ENCODE data around the gene ONECUT3.

Gene ONECUT3

DNA sequence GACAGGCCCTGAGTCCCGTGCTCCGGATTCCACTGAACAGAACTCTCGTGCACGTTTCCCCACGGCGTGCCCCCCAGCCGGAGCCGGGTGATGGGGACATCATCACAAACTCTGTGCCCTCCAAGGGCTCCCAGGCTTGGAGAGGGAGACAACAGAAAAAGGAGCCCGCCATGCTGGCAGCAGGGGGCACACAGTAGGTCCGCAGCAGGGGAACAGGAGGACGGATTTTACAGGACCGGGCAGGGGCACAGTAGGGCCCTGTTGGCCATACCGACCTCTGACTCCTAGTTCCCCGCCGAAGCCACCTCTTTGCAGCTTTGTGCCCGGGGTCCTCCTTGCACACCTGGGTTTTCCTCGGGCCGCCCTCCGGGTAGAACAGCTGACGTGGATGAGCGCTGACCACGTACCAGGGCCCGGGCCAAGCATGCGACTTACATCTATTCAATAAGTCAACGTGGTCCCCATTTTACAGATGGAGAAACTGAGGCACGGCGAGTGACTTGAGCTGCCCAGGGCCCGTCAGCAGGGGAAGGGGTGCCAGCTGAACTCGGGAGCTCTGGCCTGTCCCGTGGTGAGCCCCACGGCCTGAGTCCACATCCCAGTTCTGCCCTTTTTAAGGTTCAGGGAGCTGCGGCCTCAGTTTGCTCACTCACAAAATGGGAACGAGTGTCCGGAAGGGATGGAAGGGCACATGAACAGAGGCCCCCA lies 10.2 kb upstream of the ONECUT3 start:
- TF ChIP-seq, protein P1, sequence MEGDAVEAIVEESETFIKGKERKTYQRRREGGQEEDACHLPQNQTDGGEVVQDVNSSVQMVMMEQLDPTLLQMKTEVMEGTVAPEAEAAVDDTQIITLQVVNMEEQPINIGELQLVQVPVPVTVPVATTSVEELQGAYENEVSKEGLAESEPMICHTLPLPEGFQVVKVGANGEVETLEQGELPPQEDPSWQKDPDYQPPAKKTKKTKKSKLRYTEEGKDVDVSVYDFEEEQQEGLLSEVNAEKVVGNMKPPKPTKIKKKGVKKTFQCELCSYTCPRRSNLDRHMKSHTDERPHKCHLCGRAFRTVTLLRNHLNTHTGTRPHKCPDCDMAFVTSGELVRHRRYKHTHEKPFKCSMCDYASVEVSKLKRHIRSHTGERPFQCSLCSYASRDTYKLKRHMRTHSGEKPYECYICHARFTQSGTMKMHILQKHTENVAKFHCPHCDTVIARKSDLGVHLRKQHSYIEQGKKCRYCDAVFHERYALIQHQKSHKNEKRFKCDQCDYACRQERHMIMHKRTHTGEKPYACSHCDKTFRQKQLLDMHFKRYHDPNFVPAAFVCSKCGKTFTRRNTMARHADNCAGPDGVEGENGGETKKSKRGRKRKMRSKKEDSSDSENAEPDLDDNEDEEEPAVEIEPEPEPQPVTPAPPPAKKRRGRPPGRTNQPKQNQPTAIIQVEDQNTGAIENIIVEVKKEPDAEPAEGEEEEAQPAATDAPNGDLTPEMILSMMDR (conservative IDR thresholded peaks at IDR 0.05), result no peak
- no peak for TF ChIP-seq ZFX (IDR thresholded peaks at IDR 0.05)
- H3K27ac ChIP-seq, result no peak overlapping the region

DNA sequence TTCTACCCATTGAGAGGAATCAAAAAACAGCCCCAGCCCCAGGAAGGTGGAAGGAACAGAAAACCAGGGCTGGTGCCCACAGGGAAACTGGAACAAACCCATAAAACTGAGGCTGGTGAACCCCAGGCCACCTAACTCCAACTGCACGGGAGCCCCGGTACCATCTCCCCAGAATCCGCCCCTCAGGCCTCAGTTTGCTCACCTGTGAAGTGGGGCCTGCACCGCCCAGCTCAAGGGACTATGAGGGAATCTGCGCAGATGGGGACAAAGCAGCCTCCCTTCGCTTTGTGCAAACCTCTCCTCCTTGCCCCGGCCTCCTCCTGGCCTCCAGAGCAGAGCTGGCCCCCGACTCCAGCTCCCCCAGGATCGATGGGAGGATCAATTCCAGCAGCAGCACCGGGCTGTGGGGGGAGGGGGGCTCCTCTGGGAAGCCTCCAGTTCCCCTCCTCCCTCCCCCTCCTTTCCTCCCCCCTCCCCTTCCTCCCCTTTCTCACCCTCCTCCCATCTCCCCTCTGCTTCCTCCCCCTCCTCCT lies 9.1 kb upstream of the ONECUT3 start:
- TF ChIP-seq, protein P1 (conservative IDR thresholded peaks at IDR 0.05), result no peak
- no peak for TF ChIP-seq ZFX (IDR thresholded peaks at IDR 0.05)

DNA sequence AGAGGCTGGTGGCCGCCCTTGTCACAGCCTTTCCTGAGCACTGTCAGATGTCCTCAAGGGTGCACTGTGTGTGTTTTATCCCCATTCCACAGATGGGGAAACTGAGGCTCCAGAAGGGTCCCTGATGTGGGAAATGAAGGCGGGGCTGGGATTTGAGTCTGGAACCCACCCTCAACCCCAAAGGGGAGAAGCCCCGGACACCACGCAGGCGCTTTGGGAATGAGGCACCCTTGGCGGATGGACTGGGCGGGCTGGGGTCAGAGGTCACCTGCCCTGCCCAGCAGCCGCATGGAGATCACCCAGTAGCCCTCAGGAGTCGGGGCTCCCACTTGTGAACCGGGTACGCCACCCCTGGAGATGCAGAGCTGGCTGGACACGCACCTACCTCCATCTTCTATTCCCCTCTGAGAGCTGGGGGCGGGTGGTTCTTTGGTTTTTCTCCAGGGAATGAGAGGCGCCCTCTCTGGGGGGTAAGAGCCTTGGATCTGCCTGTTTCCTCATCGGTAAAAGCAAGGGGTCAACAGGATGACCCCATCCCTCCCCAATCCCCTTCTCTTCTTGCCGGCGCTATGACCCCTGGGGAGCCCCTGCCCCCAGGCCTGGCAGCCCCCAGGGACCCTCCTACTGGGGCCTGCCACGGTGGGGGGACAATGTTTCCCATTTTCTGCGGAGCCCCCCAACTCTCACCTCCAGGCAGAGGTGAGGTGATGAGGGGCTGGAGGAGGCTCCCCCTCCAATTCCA lies 8.3 kb upstream of the ONECUT3 start:
- TF ChIP-seq ZFX (IDR thresholded peaks at IDR 0.05), result no peak
- TF ChIP-seq, protein P1 (conservative IDR thresholded peaks at IDR 0.05), result no peak
- H3K27ac ChIP-seq, result no peak overlapping the region

More for the DNA sequence above, 9.1 kb upstream of the ONECUT3 start:
- no peak overlapping the region for H3K27ac ChIP-seq

DNA sequence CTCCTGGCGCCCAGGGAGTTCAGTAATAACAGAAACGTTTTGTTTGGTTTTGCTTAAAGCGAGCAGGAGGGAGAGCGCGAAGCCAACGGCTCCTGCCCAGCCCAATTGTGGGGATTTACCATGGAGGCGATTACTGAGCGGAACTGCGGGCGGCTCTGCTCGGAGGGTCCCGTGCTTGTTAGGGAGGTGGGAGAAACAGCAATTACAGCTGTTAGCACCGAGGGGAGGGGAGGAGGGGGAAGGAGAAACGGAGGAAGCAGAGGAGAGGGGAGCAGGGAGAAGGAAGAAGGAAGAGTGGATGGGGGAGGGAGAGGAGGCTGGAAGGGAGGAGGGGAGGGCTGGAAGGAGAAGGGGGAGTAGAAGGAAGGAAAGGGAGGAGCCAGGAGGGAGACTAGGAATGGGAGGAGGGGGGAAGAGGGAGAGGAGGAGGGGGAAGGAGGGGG lies 7.7 kb upstream of the ONECUT3 start:
- H3K27ac ChIP-seq, result no peak overlapping the region
- TF ChIP-seq ZFX (IDR thresholded peaks at IDR 0.05), result no peak
- TF ChIP-seq, protein P1 (conservative IDR thresholded peaks at IDR 0.05), result no peak

DNA sequence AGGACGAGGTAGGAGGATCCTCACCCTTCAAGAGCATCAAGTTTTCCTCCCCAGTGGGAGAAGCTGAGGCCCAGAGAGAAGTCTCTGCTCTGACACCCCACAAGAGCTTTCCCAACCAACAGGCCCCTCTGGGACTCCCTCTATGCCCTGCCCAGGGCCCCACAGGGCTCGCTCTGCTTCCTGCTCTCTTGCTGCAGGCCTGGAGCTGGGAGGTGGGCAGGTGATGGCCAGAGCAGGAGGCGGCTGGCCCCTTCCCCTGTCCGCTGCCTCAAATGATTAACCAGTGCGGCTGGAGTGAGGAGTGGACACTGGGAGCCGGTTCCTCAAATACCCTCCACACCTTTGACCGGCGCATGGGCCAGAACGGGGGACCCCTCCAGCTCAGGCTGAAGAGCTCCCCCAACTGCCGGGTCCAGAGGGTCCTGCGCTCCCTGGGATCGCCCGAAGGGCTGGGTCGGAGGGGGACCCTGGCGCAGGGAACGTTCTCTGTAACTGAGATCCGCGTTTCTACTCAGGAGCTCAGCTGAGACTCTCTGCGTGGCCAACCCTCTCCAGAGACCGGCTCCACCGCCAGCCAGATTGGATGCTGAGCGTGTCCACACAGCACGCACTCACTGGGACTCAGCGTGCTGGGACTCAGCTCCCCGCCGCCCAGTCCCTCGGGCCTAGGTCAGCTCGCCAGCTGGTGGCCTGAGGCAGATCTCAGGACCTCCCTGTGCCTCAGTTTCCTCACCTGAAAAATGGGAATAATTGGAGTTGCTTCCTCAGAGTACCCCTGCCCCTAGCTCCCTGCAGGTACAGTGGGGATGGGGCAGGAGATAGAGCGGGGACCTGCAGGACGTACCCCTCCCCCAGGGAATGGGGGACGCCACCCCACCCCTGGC lies 6.7 kb upstream of the ONECUT3 start:
- TF ChIP-seq, protein P1 (conservative IDR thresholded peaks at IDR 0.05), result no peak
- TF ChIP-seq ZFX (IDR thresholded peaks at IDR 0.05), result no peak
- H3K27ac ChIP-seq, result no peak overlapping the region

DNA sequence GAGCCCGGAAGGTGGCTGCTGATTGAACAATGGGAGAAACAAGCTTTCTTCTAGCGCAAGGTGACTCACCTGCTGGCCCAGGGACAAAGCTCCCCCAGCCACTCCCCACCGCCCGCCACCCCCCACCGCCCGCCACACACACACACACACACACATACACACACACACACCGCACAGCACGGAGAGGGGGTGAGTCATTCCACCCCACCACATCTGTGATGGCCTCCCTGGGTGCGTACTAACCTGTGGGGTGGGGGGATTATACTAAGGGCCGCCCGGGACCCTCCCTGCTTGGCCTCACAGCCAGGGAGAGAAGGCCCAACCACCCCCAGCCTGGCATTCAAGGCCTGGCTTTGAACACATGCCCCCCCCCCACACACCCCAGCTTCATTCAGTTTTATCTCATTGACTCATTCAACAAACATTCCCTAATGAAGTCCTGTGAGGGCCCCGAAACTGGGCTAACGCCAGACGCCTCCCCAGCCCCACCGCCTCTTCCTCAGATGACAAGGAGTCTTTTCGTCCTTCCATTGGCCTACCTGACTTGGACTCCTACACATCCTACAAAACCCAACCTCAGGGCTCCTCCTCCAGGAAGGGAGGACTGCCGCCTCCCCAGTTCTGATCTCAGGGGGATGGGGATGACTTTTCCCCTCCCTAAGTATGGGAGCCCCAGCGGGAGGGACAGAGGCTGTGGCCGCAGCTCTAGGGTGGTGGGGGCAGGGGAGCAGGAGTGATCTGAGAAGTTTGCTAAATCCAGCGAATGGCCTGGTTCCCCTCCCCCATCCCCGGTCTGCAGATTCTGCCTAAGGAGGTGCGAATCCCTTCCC lies 5.8 kb upstream of the ONECUT3 start:
- no peak overlapping the region for H3K27ac ChIP-seq
- TF ChIP-seq, protein P1 (conservative IDR thresholded peaks at IDR 0.05), result no peak
- TF ChIP-seq ZFX (IDR thresholded peaks at IDR 0.05), result no peak
